Germinal center (tissue), 1 donor: Measurements from ENCODE around the gene ARHGEF39.

Experiments used
- DNase-seq: peaks from one replicate; pipeline ENCODE4 v3.0.0; 2012; ENCODE audit warnings: mixed read lengths, low spot score

The ARHGEF39 gene, protein sequence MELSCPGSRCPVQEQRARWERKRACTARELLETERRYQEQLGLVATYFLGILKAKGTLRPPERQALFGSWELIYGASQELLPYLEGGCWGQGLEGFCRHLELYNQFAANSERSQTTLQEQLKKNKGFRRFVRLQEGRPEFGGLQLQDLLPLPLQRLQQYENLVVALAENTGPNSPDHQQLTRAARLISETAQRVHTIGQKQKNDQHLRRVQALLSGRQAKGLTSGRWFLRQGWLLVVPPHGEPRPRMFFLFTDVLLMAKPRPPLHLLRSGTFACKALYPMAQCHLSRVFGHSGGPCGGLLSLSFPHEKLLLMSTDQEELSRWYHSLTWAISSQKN

DNA sequence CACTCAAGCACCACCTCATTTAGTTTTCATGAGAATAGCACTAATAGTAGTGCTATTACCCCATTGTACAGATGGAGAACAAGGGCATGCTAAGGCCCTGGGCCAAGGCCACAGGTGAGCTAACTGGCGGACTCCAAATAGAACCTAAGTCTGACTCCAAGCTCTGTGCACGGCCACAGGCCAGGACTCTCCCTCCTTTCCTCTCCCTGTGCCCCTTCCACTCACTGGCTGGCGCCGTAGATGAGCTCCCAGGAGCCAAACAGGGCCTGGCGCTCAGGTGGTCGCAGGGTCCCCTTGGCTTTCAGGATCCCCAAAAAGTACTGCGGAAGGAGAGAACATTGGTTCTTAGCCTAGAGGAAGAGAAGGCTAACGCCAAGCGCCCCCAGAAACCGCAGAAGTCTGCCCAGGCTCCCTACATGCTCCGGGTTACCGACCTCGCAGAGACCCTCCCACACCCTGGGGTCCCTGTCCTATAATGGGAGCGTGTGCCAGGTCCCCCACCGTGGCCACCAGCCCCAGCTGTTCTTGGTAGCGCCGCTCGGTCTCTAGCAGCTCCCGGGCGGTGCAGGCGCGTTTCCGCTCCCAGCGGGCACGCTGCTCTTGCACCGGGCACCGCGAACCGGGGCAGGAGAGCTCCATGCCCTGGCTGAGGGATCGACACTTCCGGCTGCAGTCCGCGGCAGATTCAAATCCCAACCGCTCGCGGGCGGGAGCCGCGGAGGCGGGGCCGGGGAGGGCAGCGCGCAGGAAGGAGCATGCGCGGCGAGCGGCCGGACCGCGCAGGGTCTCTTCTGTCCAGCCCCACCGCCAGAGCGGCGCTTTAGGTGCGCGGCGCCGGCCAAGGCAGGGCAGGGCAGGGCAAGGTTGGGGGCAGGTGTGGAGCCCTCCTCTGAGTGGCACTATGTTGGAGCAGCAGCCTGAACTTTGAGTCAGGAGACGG, at the start of gene ARHGEF39:
Gene ARHGEF39, minus strand, starts transcription at position 665 of the 940 bp plus-strand sequence. Its CDS starts 26 bp downstream, at position 639.
- peak; percentile 85 for DNase-seq

DNA sequence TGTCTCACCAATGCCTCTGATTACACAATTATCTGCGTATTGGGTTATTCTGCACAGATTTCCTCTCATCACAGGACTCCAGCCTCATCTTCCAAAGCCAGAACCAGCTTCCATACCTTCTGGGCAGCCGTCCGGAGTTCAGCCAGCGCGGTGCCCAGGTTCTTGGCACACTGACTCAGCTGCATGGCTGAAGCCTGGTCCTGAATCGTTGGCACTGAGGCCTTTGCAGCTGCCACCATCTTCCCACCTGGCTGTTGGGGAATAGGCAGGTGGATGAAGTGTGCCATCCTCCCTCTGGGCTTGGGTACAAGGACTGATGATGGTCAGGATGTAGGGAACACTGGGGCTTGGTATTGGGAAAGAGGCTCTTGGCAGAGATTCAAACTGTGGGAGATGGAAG, 49.1 kb upstream of the ARHGEF39 start:
- DNase-seq: no peak

DNA sequence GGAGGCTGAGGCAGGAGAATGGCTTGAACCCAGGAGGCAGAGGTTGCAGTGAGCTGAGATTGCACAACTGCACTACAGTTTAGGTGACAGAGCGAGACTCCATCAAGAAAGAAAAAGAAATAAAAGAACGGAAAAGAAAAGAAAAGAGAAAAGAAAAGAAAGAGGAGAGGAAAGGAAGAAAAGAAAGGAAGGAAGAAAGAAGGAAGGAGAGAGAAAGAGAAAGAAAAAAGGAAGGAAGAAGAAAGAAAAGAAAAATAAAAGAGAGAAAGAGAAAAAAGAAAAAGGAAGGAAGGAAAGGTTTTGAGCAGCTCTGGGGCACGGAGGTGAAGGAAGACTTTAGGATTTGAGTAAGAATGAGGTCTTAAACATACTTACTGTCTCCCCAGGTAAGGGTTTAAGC, 48.6 kb upstream of the ARHGEF39 start:
- DNase-seq: no peak

DNA sequence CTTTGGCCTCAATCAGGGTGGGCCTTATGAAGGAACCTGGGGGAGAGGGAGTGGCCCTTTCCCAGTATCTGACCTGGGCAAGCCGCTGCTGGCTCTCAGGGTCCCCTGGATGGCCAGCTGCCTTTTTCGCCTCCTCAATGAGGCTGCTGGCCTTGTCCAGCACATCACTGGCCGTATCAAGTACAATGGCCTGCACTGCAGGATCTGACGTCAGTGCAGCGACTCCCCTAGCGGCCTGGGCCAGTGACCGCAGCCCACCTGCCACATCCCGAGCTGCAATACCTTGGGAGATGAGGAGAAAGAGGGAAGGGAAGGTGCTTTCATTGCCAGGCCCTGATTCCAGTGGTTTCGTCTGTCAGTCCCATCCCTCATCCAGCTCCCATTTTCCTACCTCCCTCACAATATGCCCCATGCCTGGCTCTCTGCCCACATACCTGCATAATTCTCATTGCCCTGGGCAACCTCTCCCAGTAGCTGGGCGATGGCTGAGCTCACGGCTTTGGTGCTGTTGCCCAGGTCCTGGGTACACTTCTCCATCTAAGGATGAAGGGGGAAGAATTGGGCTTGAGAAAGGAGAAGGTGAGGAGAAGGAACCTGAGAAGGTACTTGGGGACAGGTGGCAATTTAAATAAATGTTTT, 47.9 kb upstream of the ARHGEF39 start:
- DNase-seq: no peak

DNA sequence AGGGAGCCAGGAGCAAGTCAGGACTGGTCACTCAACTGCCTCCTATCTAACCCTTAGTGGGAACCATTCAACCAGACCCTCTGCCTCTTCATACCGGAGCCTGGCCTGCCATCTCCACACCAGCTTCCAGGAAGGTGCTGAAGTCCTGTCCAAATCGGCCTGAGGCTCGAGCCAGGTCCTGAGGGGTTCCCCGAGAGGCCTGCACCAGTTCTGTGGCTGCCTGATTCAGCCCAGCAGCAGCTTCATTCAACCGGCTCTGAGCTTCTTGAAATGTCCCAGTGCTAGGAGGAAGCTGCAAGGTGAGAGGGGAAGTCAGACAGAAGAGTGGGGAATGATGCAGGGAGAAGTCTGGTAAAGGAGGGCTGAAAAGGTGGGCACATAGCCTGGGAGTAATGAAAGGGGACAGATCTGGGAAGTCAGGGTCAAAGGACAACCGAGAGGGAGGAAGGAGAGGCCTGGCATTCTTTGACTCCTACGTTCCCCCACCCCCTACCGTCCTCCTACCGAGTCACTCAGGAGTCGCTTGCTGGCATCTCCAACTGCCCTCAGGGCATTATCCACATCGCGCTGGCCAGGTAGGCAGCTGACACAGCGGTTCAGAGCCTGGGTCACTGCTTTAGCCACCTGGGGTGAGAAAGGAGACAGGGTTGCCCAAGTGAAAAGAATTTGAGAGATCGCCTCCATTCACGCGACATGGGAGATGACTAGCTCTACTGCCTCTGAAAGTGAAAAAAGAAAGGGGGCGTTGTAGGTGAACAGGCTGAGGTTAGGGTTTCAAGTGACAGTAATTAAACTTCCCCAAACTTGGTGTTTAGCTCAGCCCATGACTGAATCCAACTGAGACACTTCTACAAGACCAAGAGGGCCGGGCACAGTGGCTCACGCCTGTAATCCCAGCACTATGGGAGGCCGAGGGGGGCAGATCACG, 46.8 kb upstream of the ARHGEF39 start:
- DNase-seq: no peak

DNA sequence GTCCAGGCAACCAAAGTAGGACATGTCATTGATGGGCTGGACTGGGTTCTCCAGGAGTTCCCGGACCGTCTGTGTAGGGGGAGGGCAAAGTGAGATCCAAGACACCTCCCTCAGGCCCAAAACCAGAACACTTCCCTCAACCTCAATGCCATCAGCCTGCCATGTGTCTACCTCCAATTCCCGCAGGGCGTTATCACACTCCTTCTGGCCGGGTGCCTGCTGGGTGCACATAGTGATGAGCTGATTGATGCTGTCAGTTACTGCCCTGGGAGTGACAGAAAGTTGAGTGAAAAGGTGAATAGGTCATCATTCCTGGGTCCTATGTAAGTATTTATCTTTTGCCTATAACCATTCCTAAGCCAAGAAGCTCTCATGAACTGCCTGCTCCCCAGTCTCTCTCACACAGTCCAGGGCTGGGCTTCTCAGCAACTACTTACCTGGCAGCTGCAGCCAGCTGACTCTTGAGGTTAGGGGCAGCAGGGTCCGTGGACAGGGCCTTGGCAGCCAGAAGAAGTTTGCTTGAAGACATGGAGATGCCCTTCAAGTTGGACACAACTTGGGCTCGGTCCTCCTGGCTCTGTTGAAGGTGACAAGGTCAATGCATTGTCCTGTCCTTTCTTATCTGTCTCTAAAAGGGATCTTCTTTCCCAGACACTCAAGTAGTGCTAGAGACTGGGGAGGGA, 46.0 kb upstream of the ARHGEF39 start:
- no peak for DNase-seq

DNA sequence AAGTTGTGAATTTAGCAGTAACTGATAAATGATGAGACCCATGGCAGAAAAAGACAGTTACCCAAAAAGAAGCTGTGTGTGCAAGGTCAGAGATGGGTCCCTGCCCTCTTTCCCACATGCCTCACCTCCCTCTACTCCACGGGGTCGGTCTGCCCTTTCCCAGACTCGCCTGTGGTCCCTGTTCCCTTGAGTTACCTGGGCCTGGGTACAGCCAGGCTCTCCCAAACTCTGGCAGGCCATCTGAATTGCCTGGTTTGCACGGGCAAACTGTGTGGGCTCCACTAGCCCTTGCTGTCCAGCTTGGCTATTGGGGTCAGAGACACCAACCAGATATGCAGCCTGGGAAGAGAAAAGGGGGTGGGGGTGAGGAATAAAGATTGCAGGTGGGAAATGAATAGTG, 43.2 kb upstream of the ARHGEF39 start:
- no peak for DNase-seq

DNA sequence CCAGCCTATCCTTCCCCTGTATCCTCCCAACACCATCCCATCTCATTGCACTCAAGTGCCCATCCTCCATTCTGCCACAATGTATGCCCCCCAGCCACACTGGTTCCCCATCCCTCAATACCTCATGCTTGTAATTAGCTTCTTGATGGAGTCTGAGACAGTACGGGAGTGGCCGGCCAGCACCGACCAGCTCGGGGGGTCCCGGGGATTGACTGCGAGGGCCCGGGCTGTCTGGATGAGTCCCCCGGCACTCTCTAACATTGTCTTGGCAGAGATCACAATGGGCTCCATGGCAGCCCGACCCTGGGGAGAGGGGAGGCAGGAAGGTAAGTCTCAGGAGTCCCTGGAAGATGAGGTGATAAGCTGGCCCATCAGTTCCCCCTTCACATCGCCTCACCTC, 42.0 kb upstream of the ARHGEF39 start:
- DNase-seq: no peak

DNA sequence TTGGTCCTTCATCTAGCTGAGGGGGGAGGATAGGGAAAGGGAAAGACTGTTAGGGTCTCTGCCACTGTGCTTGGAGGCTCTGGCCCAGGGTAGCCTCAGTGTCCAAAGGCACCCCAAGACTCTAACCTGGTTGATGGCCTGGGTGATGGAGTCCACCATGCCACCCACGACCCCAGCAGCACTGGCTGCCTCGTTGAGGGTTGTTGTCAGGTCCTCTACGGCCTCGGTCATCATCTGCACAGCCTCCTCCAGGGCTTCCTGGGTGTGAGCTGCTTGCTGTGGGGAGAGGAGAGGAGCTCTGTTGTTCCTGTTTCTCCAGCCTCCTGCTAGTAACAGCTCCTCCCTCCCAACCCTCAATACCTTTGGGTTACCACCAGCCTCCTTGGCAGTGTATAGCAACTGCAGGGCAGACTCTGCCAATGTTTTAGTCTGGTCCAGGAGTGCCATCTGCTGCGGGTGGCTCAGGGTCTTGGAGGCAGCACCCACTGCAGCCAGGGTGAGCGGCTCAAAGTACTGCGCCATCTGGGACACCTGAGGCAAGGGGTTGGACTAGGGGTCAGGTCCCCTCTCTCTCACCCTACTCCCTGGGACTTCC, 40.9 kb upstream of the ARHGEF39 start:
- no peak for DNase-seq

DNA sequence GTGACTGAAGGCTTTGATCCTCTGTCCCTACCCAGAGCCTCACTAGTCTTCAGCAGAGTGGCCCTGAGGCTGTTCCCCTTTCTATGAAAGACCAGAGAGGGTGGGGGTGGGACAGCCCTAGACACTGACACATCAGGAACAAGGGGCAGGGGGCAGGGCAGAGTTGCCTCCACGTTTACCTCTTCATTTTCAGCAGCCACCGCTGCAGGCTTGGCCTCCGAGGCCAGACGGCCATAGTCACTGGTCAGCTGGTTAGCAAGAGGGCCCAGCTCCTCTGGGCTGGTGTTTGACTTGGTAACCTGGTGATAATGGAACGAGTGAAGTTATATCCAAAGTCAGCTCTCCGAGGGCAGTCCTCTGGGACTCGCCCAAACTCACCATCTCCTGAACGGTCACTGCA, 40.4 kb upstream of the ARHGEF39 start:
- no peak for DNase-seq

DNA sequence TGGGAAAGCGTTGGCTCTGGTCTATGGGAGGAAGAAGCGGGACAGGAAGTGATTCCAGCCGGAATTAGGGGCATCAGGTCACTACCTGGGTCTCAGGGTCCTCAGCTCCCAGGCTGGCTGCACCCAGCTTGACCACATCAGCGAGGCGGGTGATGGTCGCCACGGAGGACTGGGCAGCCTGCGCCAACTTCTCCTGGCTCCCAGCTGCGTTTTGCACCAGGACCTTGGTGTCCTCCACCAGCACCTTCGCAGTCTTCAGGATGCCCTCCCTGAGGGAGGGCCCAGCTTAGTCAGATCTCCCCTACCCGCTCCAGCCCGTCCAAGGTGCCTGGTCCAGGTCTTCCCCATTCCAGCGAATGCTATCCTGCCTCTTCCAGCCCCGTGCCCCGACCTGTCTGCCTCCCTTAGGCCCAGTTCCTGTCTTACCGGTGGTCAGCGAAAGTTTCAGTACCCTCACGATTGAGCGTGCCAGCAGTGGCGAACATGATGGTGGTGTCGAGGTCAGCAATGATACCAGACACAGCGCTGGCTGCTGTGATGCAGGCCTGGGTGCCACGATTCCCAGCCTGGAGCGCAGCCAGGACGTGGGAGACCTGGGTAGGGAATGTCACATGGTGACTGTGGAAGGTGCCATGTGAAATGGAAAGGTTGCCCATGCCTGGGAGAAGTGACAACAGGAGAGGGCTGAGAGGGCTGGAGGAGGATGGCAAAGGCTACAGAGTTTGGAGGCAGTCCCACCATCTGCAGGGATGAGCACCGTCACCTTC, 39.1 kb upstream of the ARHGEF39 start:
- DNase-seq: no peak

DNA sequence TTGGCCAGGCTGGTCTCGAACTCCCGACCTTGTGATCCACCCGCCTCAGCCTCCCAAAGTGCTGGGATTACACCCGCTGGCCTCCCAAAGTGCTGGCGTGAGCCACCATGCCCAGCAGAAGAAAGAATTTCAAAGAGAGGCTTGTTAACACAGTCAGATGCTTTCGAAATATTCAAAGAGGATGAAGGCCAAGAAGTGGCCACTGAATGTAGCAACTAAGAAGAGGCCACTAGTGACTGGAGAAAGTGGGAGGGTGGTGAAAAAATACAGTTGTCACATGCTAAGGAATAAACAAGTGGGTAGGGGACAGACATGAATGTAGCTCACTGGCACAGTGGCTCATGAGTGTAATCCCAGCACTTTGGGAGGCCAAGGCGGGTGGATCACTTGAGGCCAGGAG, 37.7 kb upstream of the ARHGEF39 start:
- no peak for DNase-seq

DNA sequence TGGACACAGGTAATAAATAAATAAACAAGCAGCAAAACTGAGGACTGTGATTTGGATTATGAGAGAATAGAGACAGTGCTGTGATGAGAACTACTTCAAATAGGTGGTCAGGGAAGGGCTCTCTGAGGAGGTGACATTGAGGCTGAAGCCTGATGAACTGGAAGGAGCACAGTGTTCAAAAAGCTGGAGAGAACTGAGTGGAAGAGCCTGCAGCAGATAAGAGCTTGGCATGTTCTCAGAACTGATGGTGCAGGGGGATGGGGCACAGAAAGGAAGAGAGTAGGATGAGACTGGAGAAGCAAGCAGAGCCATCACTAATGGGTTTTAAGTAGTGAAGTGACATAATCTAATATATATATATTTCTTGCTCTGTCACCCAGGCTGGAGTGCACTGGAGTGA, 35.9 kb upstream of the ARHGEF39 start:
- no peak for DNase-seq

DNA sequence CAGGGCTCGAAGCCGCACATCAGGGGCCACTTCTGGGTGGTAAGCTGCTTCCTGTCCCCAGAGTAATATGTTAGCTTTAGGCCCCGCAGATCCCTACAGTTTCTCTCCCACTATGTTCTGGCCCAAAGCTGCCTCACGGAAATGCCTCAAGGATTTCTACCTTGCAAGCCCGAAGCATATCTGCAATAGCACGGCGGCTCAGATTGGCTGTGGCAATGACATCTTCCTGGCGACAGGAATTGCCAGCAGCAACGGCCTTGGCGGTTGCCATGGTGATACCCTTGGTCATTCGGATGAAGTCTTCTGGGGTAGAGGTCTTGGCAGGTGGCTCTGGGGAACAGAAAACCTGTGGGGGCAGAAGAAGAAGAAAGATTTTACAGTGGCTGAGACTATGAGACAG, 35.0 kb upstream of the ARHGEF39 start:
- DNase-seq: no peak

DNA sequence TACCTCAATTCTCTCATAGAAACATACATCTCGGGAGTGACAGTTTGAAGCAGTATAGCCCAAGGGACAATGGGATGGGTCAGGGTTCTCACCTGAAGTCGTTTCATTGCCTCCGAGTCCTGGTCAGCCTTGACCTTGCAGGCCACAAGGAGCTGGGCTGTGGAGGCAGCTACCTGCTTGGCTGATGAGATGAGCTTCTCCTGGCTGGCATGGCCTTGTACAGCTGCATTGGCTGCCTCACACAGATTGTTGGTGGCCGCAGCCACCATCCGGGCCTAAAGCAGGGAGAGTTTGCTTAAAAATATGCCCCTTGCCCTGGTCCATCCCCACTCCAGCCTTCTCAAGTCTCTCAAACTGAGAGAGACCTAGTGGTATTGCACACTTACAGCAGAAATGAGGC, 33.2 kb upstream of the ARHGEF39 start:
- DNase-seq: no peak

DNA sequence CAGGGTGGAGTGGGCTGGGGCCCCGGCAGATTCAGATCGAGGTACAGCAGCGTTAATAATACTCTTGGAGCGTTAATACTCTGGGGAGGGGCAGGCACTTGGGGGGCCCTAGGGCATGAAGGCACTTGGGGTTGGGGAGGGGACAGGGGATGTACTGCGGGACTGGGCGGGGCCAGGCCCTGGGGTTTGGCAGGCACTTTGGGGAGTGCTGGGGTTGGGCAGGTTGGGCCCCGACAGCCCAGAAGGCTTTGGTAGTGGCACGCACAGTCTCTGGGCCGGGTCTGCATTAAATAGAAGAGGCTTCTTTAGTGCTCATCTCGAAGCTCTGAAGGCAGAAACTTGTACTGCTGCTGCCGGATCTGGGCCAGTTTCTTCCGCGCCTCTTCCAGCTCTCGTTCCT, 32.5 kb upstream of the ARHGEF39 start:
- DNase-seq: no peak

DNA sequence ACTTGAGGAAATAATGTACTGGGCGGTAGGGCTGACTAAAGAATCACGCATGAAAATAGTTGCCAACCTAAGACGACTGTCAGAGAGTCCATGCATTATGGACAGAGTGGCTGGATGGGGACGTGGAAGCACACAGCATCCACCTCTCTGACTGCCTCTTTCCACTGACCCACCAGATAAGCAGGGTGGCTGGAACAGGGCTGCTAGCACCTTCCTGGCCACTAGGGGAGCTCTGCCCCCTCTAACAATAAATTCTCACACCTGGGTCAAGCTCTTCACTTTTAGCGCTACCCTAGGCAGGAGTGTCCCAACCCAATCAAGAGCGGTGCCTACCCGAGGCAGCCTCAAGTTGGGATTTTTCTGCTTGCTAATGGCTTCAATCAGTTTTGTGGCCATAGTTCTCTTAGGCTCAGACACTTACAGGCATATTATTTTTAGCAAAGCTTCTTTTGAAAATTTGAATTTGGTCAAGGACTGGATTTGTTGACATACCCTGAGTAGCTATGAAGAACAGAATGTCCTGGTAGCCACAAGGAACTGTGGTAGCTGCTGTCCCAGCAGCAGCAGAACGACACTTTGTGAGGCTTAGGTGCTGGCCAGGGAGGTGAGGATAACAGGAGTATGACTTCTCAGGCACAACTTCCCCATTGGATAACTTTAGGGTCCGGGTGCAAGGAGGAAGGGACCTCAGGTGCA, 31.7 kb upstream of the ARHGEF39 start:
- DNase-seq: peak; percentile 78

DNA sequence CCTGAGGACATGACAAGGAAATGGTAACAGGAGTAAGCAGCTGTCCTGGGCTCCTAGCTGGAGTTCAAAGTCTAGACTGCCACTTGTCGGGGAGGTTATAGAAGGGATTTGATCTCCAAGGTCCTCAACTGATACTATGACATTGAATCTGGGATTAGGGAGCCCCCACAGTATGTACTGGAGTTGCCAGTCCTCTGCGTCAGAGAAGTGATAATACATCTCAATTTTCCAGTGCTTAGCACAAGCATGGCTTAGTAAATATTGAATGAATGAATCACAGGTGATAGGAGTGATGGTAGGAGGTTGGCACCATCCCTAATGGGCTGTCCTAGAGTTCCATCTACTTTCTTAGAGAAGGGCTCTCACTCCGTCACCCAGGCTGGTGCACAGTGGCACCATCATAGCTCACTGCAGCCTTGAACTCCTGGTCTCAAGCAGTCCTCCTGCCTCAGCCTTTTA, 31.0 kb upstream of the ARHGEF39 start:
- no peak for DNase-seq

DNA sequence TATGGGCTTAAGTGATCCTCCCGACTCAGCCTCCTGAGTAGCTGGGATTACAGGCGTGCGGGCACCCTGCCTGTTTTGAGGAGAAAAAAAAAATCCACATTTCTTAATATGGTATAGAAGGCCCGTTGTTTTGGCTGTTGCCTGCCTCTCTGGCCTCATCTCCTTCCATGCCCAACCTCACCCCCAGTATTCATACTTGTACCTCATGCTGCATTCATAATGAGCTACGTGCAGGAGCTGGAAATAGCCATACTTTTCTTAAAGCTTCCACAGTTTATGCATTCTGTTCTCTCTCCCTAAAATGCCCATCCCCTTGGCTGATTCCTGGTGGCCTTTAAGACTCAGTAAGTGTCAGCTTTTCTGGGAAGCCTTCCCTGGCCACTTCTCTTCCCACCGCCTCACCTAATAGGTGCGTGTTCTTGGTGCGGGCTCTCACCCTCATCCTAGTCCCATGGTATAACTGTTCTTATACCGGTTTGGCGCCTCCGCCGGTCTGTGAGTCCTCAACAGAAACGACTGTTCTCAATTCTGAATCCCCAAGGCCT, 26.8 kb upstream of the ARHGEF39 start:
- DNase-seq: no peak
